NCI-H510A (cell line): ENCODE data around the gene PITX2.
"Not testable (repeated sequence)": the region's sequence is repeated elsewhere in the genome, so short reads cannot be mapped to it uniquely, and the experiment has no call there.

Experiments used
- DNase-seq: peaks from one replicate; lab custom pipeline; 2025; lab: John Stamatoyannopoulos, UW

The PITX2 gene

DNA sequence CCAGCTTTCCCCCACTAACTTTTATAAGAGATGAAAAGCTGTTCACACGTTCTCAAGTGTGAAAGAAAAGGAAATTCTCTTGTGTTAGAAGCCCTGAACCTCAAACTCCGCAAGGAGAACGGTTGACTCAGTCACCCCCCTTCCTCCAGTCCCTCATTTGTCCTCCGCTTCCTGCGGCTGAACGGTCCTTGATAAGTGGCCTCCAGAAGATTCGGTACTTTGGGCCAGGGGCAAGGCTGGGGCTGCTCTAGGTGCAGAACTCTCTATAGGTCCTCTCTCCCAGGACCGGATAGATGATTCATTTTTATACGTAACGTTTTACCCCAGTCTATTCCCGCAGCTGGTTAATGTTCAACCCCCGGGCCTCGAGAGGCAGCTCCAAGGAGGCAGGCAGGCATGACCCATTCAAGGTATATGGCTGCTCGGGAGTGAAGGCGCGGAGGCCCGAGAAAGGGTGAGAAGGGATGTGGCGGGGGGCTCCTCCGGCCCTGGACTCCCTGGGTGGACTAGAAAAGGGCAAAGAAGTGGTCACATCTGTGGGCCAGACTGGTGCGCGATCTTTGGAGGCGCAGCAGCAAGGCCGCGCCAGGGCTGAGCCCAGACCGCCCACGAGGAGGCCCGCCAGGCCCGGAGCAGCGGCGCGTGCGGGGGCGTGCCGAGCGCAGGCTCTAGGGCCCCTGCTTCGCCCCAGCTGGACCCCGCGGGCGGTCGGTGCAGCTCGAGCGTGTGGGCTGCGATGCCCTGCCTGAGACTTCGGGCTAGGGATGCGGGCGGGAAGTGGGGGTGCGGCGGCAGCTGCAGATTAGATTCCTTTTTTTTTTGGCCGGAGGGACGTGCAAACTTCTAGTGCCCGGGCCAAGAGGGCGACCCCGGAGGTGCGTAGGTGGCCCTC lies 11.7 kb downstream of the PITX2 start:
- DNase-seq, result no peak

DNA sequence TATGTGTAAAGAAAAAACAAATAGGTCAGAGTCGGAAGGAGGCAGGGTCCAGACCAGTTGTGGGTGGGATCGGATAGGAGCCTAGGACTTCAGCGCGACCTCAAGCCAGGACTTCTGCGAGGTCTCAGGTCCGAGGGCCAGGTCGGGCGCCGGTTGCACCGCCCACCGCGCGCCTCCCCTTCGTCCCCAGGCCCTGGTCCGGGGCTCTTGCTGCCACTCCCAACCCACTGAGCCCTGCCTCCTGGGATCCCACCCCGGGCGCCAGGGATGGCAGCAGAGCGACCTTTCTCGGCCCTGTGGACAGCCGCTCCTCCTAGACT lies 12.3 kb downstream of the PITX2 start:
- DNase-seq, result no peak

DNA sequence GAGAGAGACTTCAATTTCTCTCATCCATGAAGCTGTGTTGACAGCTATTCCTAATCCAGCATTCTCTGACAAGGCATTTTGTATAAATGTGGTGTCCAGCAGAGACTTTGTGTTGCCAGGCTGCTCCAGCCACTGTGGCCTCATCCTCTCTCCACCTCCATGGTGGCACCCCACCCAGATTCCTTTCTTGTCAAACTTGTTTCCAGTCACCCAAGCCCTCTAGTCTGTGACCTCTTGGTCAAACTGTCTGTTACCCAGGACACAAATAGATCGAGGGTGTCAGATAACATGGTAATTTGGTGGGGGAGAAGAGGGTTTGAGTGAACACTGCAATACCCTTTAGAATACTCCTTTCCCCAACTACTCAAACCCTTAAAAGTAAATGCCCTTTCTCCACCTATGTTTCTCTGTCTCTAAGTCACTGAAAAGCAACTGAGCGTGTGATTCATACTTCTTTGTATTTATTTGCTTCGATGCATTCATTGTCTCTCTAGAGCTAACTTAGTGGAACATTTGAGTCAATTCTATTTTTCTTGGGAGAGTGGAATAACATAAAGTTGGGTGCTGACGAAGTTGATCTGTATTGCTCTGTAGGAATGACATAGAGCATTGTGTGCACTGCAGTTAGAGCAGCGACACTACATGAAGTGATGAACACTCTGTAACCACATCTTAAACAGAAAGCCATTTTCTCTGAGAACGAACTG lies 13.7 kb downstream of the PITX2 start:
- DNase-seq, result no peak

DNA sequence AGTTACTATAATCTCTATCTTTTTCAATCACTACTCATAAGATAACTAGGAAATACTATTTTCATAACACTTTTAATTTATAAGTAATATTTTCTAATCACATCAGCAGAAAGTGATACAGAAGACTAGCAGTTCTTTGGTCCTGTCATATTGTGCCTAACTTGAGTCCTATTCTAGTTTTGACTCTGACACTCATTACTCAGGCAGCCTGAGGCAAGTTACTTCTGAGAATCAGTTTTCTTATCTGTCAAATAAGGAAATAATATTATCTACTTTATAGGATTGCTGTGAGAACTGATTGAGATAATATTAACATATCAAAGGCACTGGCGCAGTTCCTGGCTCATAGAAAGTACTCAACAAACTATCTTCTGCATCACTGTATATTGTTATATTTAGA lies 17.8 kb downstream of the PITX2 start:
- no peak for DNase-seq

DNA sequence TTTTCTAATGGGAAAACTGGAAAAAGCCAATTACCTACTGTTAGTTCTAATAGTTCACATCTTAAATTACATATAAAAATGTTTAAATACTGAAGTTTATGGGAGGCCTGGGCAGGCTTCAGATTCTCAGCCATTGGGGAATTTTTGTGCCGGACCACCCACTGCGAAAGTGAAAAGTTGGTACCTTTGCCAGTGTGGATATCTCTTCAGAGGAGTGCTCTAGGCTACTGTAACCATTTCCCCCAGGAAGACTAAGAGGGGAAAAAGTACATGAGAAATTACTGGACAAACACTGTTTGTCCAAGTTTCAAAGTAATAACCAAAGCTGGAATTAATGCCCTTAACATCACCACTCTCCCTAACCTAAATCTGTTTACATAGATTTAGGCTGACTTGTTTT lies 20.8 kb downstream of the PITX2 start:
- DNase-seq, result no peak

DNA sequence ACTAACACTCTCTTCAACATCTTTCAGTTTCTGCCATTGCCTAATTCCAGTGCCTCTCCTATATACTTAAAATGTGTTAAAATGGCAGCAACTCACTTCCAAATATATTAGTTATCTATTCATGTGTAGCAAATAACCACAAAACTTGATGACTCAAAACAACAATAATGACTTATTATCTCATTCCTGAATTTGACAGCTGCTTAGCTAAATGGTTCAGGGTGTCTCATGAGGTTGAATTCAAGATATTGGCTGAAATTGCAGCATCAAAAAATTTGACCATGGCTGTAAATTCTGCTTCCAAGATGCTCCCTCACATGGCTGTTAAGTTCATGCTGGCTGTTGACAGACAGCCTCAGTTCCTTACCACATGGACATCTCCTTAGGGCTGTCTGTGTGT lies 25.3 kb downstream of the PITX2 start:
- no peak for DNase-seq

DNA sequence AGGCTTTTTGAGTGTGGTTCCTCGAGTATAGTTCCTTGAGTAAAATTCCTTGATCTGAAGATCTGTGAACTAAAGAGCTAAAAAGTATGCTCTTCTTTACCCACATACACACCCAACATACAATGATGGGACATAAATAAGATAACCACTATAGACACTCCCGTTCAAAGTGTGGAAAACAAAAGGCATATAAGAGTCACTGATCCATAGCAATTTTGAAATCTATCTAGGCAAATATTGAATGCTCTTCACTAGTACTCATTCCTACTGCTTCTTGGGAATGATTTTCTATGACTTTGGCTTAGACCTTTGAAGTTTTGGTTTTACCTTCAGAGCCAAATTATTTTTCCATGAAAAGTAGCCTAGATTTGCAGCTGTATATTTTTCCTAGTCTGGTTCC lies 26.4 kb downstream of the PITX2 start:
- no peak for DNase-seq

DNA sequence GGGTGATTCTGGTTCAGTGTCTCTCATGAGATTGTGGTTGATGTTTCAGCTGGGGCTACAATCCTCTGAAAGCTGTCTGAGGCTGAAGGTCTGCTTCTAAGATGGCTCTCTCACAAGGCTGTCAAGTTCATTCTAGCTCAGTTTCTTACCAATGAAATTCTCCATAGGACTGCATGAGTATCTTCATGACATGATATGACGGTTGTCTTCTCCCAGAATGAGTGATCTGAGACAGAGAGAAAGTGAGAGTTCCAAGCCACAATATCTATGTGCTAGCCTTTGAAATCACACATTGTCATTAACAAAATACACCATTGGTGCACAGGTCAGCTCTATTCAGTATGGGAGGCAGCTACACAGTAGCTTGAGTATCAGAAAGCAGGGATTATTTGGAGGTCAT lies 27.3 kb downstream of the PITX2 start:
- no peak for DNase-seq

DNA sequence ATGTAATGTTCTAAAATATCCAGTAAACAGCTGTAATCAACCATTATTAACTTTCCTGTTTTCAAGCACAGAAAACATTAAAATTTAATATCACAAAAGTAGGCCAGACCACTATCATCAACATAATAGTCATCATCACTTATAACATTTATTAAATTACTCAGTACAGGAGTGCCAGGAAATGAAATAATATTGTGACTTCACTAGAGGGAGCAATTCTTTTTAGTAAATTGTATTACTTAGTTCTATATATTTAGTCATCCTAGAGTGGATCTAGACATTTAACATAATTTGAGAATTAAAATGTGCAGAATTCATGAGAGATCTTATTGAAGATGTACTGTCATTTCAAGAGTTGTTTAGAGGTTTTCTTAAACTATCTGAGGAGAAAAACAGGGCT lies 33.6 kb downstream of the PITX2 start:
- DNase-seq, result no peak

DNA sequence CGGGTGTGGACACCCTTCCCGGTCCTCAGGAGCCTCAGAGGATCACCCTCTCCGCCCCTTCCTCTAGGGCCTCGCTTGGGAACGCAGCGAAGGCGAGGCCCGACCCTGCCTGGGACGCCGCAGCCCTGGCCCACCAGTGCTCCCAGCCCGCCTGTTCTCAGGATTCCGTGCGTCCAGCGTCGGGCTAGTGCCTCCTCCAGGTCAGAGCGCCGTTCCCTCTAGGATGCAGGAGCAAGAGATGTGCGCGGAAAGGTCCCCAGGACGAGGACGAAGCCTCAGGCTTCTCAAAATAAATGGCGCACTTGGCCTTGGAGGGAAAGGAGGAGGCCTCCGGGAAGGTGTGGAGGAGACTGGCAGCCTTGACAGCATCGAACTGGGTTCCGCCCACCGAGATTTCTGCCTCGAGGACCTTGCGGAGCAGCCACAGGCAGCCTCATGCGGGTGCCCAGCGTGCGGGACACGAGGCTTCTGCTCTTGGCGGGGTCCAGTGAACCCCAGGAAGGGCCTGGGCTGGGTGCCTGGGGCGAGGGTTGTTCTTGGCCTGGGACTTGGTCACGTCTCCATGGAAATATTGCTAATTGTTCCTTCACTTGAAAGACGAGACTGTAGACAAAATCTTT lies 35.1 kb downstream of the PITX2 start:
- DNase-seq, result no peak

DNA sequence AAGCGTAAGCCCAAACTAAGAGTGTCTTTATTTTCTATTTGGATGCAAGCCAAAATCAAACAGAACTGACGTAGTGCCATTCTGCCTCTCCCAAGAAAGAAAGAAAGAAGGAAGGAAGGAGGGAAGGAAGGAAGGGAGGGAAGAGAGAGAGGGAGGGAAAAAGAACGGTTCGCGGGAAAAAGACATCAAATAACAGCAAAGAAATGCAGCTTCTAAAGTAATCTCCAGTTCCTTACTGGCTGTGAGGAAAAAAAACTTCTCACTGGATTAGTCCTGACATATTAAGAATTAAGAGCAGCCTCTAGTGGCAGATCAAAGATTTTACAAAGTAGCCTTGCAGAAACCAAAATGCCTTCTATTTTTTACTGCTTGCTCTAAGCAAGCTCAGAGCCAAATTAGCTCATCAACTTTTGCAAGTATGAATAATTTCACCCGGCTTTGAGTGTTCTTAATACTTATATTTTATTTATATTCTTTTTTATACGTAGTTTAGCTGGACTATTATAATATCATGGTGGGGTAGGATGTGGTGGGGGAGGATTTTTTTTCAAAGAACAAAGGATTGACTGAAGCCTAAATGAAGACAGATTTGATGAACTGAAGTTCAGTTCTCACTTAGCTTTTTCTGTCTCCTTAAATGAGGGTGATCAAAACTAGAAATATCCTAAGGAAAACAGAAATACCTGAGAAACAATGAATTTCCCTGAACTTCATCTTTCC lies 36.6 kb downstream of the PITX2 start:
- no peak for DNase-seq

DNA sequence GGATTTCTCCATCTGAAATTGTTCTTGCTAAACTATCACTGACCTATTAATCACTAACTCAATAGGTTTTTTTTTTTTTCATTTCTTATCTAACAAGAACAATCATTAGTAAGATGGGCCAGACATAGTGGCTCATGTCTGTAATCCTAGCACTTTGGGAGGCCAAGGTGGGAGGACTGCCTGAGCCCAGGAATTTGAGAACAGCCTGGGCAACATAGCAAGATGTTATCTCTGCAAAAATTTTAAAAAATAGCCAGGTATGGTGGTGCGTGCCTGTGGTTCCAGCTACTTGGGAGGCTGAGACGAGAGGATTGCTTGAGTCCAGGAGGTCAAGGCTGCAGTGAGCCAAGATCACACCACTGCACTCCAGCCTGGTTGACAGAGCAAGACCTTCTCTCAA lies 46.2 kb downstream of the PITX2 start:
- DNase-seq, result not testable (repeated sequence)
